GM12878 (cell line): ENCODE measurements around the gene TCF4. TPM values are rescaled to one million over a fixed set of nuclear protein-coding genes. Genes with fewer than 3 reads are reported as not detected.

Source experiments
- ATAC-seq: fragments of 200-7000 bp; cut with Tn5 transposase; 3 replicates; pipeline ENCODE4 v1.9.1; 2020; ENCODE audit warnings: mild to moderate bottlenecking, moderate library complexity
- BruUV-seq: library from RNA; stranded (reverse); fragments of 400-500 nt; replicated peaks from 2 replicates; lab custom pipeline; 2021; lab: Mats Ljungman, UMichigan
- CTCF ChIA-PET: fragments of 300-600 bp; sonication (Branson Sonifier 250); formaldehyde crosslinking; extraction: SDS; loops from one replicate; lab custom pipeline; 2021; ENCODE audit warnings: inconsistent platforms; lab: Yijun Ruan, JAX
- POLR2A ChIA-PET: fragments of 350-600 bp; formaldehyde crosslinking; extraction: SDS; loops from one replicate; lab custom pipeline; 2021; ENCODE audit warnings: inconsistent platforms; lab: Charles Lee
- RAD21 ChIA-PET: fragments of 300-600 bp; sonication (Branson Sonifier 250); formaldehyde crosslinking; loops from one replicate; lab custom pipeline; 2023; ENCODE audit warnings: antibody characterized with exemption; ENCODE audit not compliant: unreplicated experiment; lab: Charles Lee
- SMC1A ChIA-PET: fragments of 300-600 bp; sonication (Branson Sonifier 250); formaldehyde crosslinking; loops from one replicate; lab custom pipeline; 2023; ENCODE audit not compliant: unreplicated experiment, uncharacterized antibody; lab: Charles Lee
- DNase-seq: peaks from one replicate; pipeline ENCODE4 v3.0.0-alpha.2; 2011; ENCODE audit warnings: low read depth, low spot score
- FAIRE-seq: peaks from 3 replicates; lab custom pipeline; 2011; peaks lifted over from hg19 to GRCh38; lab: Jason Lieb, UNC
- H2AFZ ChIP-seq: 2 replicates; pipeline ENCODE4 v1.6.0; 2011; ENCODE audit warnings: low read depth, low read length, control low read depth; ENCODE audit not compliant: control insufficient read depth
- H3K27ac ChIP-seq: 2 replicates; pipeline ENCODE4 v1.5.1; 2011; ENCODE audit warnings: control low read depth; ENCODE audit not compliant: control insufficient read depth, insufficient read depth
- H3K27me3 ChIP-seq, 2 experiments: replicated peaks in 1 of 2; 2 replicates each; pipeline versions ENCODE4 v1.6.0 to v1.6.1; 2011; ENCODE audit warnings: low read length in 1 of 2; ENCODE audit not compliant: control insufficient read depth in 2 of 2, insufficient read depth in 2 of 2
- H3K36me3 ChIP-seq, 2 experiments: 2 replicates each; pipeline ENCODE4 v1.5.1; 2011; ENCODE audit warnings: low read length in 1 of 2; ENCODE audit not compliant: control insufficient read depth in 2 of 2, insufficient read depth in 2 of 2
- H3K4me1 ChIP-seq: 2 replicates; pipeline ENCODE4 v1.6.1; 2011; ENCODE audit warnings: mild to moderate bottlenecking, low read length, moderate library complexity, mixed read lengths; ENCODE audit not compliant: control insufficient read depth, insufficient read depth
- H3K4me2 ChIP-seq: 2 replicates; pipeline ENCODE4 v1.6.0; 2011; ENCODE audit warnings: control low read depth; ENCODE audit not compliant: control insufficient read depth, insufficient read depth
- H3K4me3 ChIP-seq: fragments of 200-600 bp; sonication (generic); 2 replicates; pipeline ENCODE4 v1.5.1; 2016
- H3K79me2 ChIP-seq: 2 replicates; pipeline ENCODE4 v1.6.0; 2011; ENCODE audit warnings: low read length; ENCODE audit not compliant: control insufficient read depth, insufficient read depth
- H3K9ac ChIP-seq: 2 replicates; pipeline ENCODE4 v1.8.0; 2011; ENCODE audit warnings: low read length, control low read depth, mixed read lengths; ENCODE audit not compliant: control insufficient read depth, insufficient read depth
- H3K9me3 ChIP-seq: replicated peaks from 3 replicates; pipeline ENCODE4 v1.5.1; 2011; ENCODE audit warnings: mild to moderate bottlenecking, low read length; ENCODE audit not compliant: control insufficient read depth, insufficient read depth
- H4K20me1 ChIP-seq: 2 replicates; pipeline ENCODE4 v1.6.0; 2011; ENCODE audit not compliant: control insufficient read depth, insufficient read depth
- BRCA1 ChIP-seq: IDR thresholded peaks from 2 replicates; pipeline ENCODE4 v1.6.1; 2011; ENCODE audit warnings: low read depth, low read length, improper control_type of control experiment
- CBFB ChIP-seq: IDR thresholded peaks from 2 replicates; pipeline ENCODE4 v1.6.1; 2016; ENCODE audit warnings: antibody characterized with exemption, low read depth
- HSF1 ChIP-seq: fragments of 150-350 bp; IDR thresholded peaks from 2 replicates; pipeline ENCODE4 v1.6.1; 2014; ENCODE audit warnings: mild to moderate bottlenecking, low read depth, low read length
- IRF5 ChIP-seq: fragments of 450-650 bp; IDR thresholded peaks from 2 replicates; pipeline ENCODE4 v1.6.1; 2017; ENCODE audit warnings: borderline replicate concordance
- NR2C2 ChIP-seq: IDR thresholded peaks from 2 replicates; pipeline ENCODE4 v1.6.1; 2011; ENCODE audit warnings: borderline replicate concordance, low read depth; ENCODE audit not compliant: control insufficient read depth, insufficient read length
- PAX5 ChIP-seq: IDR thresholded peaks from 2 replicates; pipeline ENCODE4 v1.6.1; 2011; ENCODE audit warnings: low read depth, low read length, borderline replicate concordance
- RAD21 ChIP-seq: IDR thresholded peaks from 2 replicates; pipeline ENCODE4 v1.6.1; 2011; ENCODE audit warnings: mild to moderate bottlenecking, low read depth, low read length, moderate library complexity; ENCODE audit not compliant: insufficient read depth
- RELA ChIP-seq: fragments of 450-650 bp; IDR thresholded peaks from 2 replicates; pipeline ENCODE4 v1.8.0; 2014; ENCODE audit warnings: borderline replicate concordance; ENCODE audit not compliant: partially characterized antibody
- SMAD5 ChIP-seq: IDR thresholded peaks from 2 replicates; pipeline ENCODE4 v1.6.1; 2016; ENCODE audit warnings: antibody characterized with exemption, low read depth
- SUPT20H ChIP-seq: IDR thresholded peaks from 2 replicates; pipeline ENCODE4 v1.6.1; 2011; ENCODE audit warnings: low read depth, mild to moderate bottlenecking, low read length, moderate library complexity, borderline replicate concordance; ENCODE audit not compliant: control insufficient read depth
- TARDBP ChIP-seq: IDR thresholded peaks from 2 replicates; pipeline ENCODE4 v1.6.1; 2016; ENCODE audit warnings: borderline replicate concordance
- TBL1XR1 ChIP-seq: IDR thresholded peaks from 2 replicates; pipeline ENCODE4 v1.6.1; 2012; ENCODE audit warnings: low read depth, low read length, improper control_type of control experiment
- ZNF592 ChIP-seq: fragments of 450-650 bp; IDR thresholded peaks from 2 replicates; pipeline ENCODE4 v1.6.1; 2017; ENCODE audit warnings: mild to moderate bottlenecking, moderate library complexity
- ZNF622 ChIP-seq: fragments of 450-650 bp; IDR thresholded peaks from 2 replicates; pipeline ENCODE4 v1.6.1; 2017; ENCODE audit warnings: mild to moderate bottlenecking, inconsistent platforms
- WGBS: methylation state at CpG from one replicate; pipeline ENCODE4 v1.1.6; 2016; ENCODE audit warnings: low lambda C conversion rate; ENCODE audit not compliant: insufficient replicate concordance, insufficient coverage; ENCODE audit errors: missing lambda C conversion rate; 5-methylcytosine and 5-hydroxymethylcytosine counted together
- in situ Hi-C: fragments of 300-500 bp; cut with MboI; formaldehyde crosslinking; loops from 9 replicates; pipeline ENCODE4 v1.14.3; 2018; ENCODE audit warnings: mixed read lengths
- intact Hi-C: fragments of 100-400 bp; cut with micrococcal nuclease; formaldehyde crosslinking; loops from one replicate; pipeline ENCODE4 v1.14.2; 2022; ENCODE audit not compliant: unreplicated experiment
- polyA plus RNA-seq, 11 experiments: library from polyadenylated mRNA; depleted of rRNA in 4 of 11; unstranded in 6 of 11; stranded (reverse) in 5 of 11; fragments of >200 nt; fragmentation: Nextera tagmentation in 4 of 11; fragmentation: Illumina TruSeq in 1 of 11; extraction: Ambion mirVana in 4 of 11; extraction: Trizol in 1 of 11; gene quantifications; 1 replicate in 1 of 11; 2 replicates in 10 of 11; pipeline versions ENCODE4 v1.2.1 to v1.2.3, GENCODE V29; 2011 to 2016; ENCODE audit warnings: inconsistent platforms in 2 of 11, missing spikeins in 2 of 11, low read depth in 1 of 11
- total RNA-seq, 4 experiments: library from RNA; depleted of rRNA in 3 of 4; stranded (reverse); fragments of >200 nt in 3 of 4; fragmentation: Illumina TruSeq in 1 of 4; extraction: Trizol in 1 of 4; gene quantifications; 2 replicates each; pipeline versions ENCODE4 v1.2.1 to v1.2.3, GENCODE V29; 2013 to 2021

The TCF4 gene
- total and polyA plus RNA-seq, 10 of the 15 experiments (the other 5 are each of a cell fraction or from before 2014, with no cell fraction given) = 15.2 to 94.0 (median 31.5) TPM

GRCh38 chr18:55407191-55407590 is 180.8 kb downstream of the TCF4 start (continued):
- TF ChIP-seq RAD21 (no peak), TBL1XR1 (no peak), BRCA1 (no peak)

- no peaks in the 10 kb centered on the region for H3K36me3 ChIP-seq
- FAIRE-seq (no peak), ATAC-seq (no peak), DNase-seq (no peak)
- H3K4me1 ChIP-seq = no peaks in the 10 kb centered on the region
- no TSS peak for BruUV-seq
- no peak for TF ChIP-seq NR2C2
- no peak for TF ChIP-seq SMAD5
- no peak for TF ChIP-seq ZNF622
- TF ChIP-seq IRF5 = no peak
- no peak for TF ChIP-seq PAX5
- TF ChIP-seq ZNF592 = no peak
- no peak for TF ChIP-seq CBFB
- TF ChIP-seq RELA = no peak
- no peak for TF ChIP-seq TARDBP
- TF ChIP-seq SUPT20H = no peak
- TF ChIP-seq HSF1 = no peak
- no peaks in the 10 kb centered on the region for H4K20me1 ChIP-seq
- H3K9ac ChIP-seq = no peak overlapping the region
- ChIA-PET SMC1A (interaction anchor here (1.2 kb wide), 1 partner anchor 14 kb away, joined by 4 read pairs; no protein-coding TSS in a partner anchor), CTCF (interaction anchor here (2.4 kb wide), 1 partner anchor 9 kb away, joined by 10 read pairs; no protein-coding TSS in a partner anchor), POLR2A (no interaction called here), RAD21 (interaction anchor here (0.7 kb wide), 1 partner anchor 173 kb away, joined by 5 read pairs; no protein-coding TSS in a partner anchor)
- WGBS = 71% methylated on average over 15 of the region's 15 CpGs
- no peak overlapping the region for H3K27ac ChIP-seq
- in situ Hi-C loops = loop anchor here (10.0 kb wide), 1 partner anchor 172 kb away; no protein-coding TSS in a partner anchor
- no peaks in the 10 kb centered on the region for H3K79me2 ChIP-seq
- no peaks in the 10 kb centered on the region; a peak in 1 of 4 replicates for H3K27me3 ChIP-seq
- no peak overlapping the region for H3K4me2 ChIP-seq
- no peak overlapping the region for H2AFZ ChIP-seq
- H3K9me3 ChIP-seq = no peaks in the 10 kb centered on the region
- H3K4me3 ChIP-seq = no peak overlapping the region
- intact Hi-C loops = no loop called here
These were observed 181.5 kb downstream of the TCF4 start for GRCh38 chr18:55406451-55406991.
